Caco-2 (cell line): Measurements from ENCODE around the gene HTR6. TPM values are rescaled to one million over a fixed set of nuclear protein-coding genes. Genes with fewer than 3 reads are reported as not detected.

Experiments
- BruUV-seq: library from RNA; stranded (reverse); fragments of 400-500 nt; replicated peaks from 2 replicates; lab custom pipeline; 2021; lab: Mats Ljungman, UMichigan
- CTCF ChIA-PET: fragments of 300-600 bp; sonication (Branson Sonifier 250); formaldehyde crosslinking; loops from one replicate; lab custom pipeline; 2022; ENCODE audit warnings: antibody characterized with exemption; lab: Charles Lee
- POLR2A ChIA-PET: fragments of 300-600 bp; sonication (Branson Sonifier 250); formaldehyde crosslinking; loops from one replicate; lab custom pipeline; 2022; ENCODE audit warnings: antibody characterized with exemption; lab: Charles Lee
- DNase-seq, 2 experiments: peaks; one replicate each; pipeline versions ENCODE4 v3.0.0 to v3.0.0-alpha.2; 2020 to 2022
- H3K27me3 ChIP-seq: replicated peaks from 2 replicates; pipeline ENCODE4 v1.6.0; 2011; ENCODE audit warnings: low read length; ENCODE audit not compliant: control insufficient read depth, insufficient read depth
- H3K36me3 ChIP-seq: 2 replicates; pipeline ENCODE4 v1.5.1; 2011; ENCODE audit warnings: low read length; ENCODE audit not compliant: control insufficient read depth, insufficient read depth
- H3K4me1 ChIP-seq: fragments of 250-450 bp; sonication (Bioruptor Pico); 2 replicates; pipeline ENCODE4 v1.5.1; 2020; ENCODE audit warnings: mild to moderate bottlenecking
- H3K4me3 ChIP-seq: 2 replicates; pipeline ENCODE4 v1.5.1; 2011; ENCODE audit warnings: low read depth, mild to moderate bottlenecking, control low read depth, low read length
- H3K9me3 ChIP-seq: fragments of 250-450 bp; sonication (Bioruptor Pico); 2 replicates; pipeline ENCODE4 v1.5.1; 2020; ENCODE audit warnings: mild to moderate bottlenecking, moderate library complexity
- H3K27ac Mint-ChIP-seq: one replicate; pipeline ENCODE4 v1.8.0; 2022; ENCODE audit warnings: mixed read lengths; ENCODE audit not compliant: unreplicated experiment
- H3K27me3 Mint-ChIP-seq: one replicate; pipeline ENCODE4 v1.8.0; 2022; ENCODE audit warnings: mixed read lengths; ENCODE audit not compliant: insufficient read depth, unreplicated experiment
- H3K36me3 Mint-ChIP-seq: one replicate; pipeline ENCODE4 v1.8.0; 2022; ENCODE audit warnings: mild to moderate bottlenecking, mixed read lengths; ENCODE audit not compliant: insufficient read depth, unreplicated experiment
- H3K4me1 Mint-ChIP-seq: one replicate; pipeline ENCODE4 v1.8.0; 2022; ENCODE audit warnings: low read depth, mixed read lengths; ENCODE audit not compliant: unreplicated experiment
- H3K4me3 Mint-ChIP-seq: one replicate; pipeline ENCODE4 v1.8.0; 2022; ENCODE audit warnings: mild to moderate bottlenecking, moderate library complexity, mixed read lengths; ENCODE audit not compliant: unreplicated experiment
- H3K9me3 Mint-ChIP-seq: one replicate; pipeline ENCODE4 v1.8.0; 2022; ENCODE audit warnings: mixed read lengths; ENCODE audit not compliant: unreplicated experiment
- CTCF ChIP-seq, 2 experiments: fragments of 200-600 bp in 1 of 2; IDR thresholded peaks; 1 replicate in 1 of 2; 2 replicates in 1 of 2; pipeline versions ENCODE4 v1.5.1 to v1.8.0; 2011 to 2022; ENCODE audit warnings: antibody characterized with exemption in 1 of 2, control low read depth in 1 of 2, inconsistent platforms in 1 of 2, low read depth in 1 of 2, low read length in 1 of 2, mild to moderate bottlenecking in 1 of 2, moderate library complexity in 1 of 2; ENCODE audit not compliant: insufficient read depth in 1 of 2, severe bottlenecking in 1 of 2, unreplicated experiment in 1 of 2
- intact Hi-C: fragments of 100-400 bp; cut with micrococcal nuclease; formaldehyde crosslinking; loops from one replicate; pipeline ENCODE4 v1.10.0; 2022; ENCODE audit not compliant: unreplicated experiment
- total RNA-seq: library from RNA; stranded (reverse); gene quantifications from 2 replicates; pipeline ENCODE4 v1.2.3, GENCODE V29; 2022

Gene HTR6
- total RNA-seq, 1 experiment from 2014 or later, result not detected

- POLR2A ChIA-PET, result no interaction called here
- H3K36me3 ChIP-seq, result no peaks in the 10 kb centered on the region
- Mint-ChIP-seq H3K27ac (no peak overlapping the region), H3K4me1 (no peaks in the 10 kb centered on the region), H3K4me3 (no peak overlapping the region), H3K27me3 (no peaks in the 10 kb centered on the region), H3K36me3 (peaks cover 6% of the 10 kb centered on the region), H3K9me3 (no peaks in the 10 kb centered on the region)
- H3K9me3 ChIP-seq, result no peaks in the 10 kb centered on the region
- peaks cover under 1% of the 10 kb centered on the region; the same call in 1 of the 2 replicates for H3K4me1 ChIP-seq
- CTCF ChIA-PET, result interaction anchor here (1.4 kb wide), 1 partner anchor 16 kb away, joined by 4 read pairs; no protein-coding TSS in a partner anchor
- no peaks in the 10 kb centered on the region for H3K27me3 ChIP-seq
- no peak for DNase-seq
- no TSS peak for BruUV-seq
- no peak for TF ChIP-seq CTCF (IDR thresholded peaks at IDR 0.05; ENCODE audit: insufficient read depth in 1 of 2, low read depth in 1 of 2, low read length in 1 of 2, severe bottlenecking in 1 of 2, unreplicated experiment in 1 of 2)
- peak overlapping the region; percentile 77 for H3K4me3 ChIP-seq
- intact Hi-C loops, result no loop called here
These were observed 19.0 kb upstream of the HTR6 start for GRCh38 chr1:19645411-19646251.

- intact Hi-C loops, result no loop called here
- CTCF ChIA-PET, result interaction anchor here (1.2 to 1.4 kb wide), 2 partner anchors 13 to 15 kb away, joined by 3 to 4 read pairs; no protein-coding TSS in a partner anchor
These were observed 18.0 kb upstream of the HTR6 start for GRCh38 chr1:19646377-19647319.

More at GRCh38 chr1:19646377-19647319, 18.0 kb upstream of the HTR6 start:
- H3K4me1 Mint-ChIP-seq, result no peaks in the 10 kb centered on the region
- TF ChIP-seq CTCF (IDR thresholded peaks at IDR 0.05; ENCODE audit: insufficient read depth in 1 of 2, low read depth in 1 of 2, low read length in 1 of 2, severe bottlenecking in 1 of 2, unreplicated experiment in 1 of 2), result no peak
- H3K9me3 Mint-ChIP-seq, result no peaks in the 10 kb centered on the region
- H3K27me3 Mint-ChIP-seq, result no peaks in the 10 kb centered on the region
- H3K27me3 ChIP-seq, result no peaks in the 10 kb centered on the region
- no peaks in the 10 kb centered on the region for H3K9me3 ChIP-seq
- no peaks in the 10 kb centered on the region for H3K4me1 ChIP-seq
- no peak overlapping the region for H3K4me3 Mint-ChIP-seq
- no peak for DNase-seq
- POLR2A ChIA-PET, result interaction anchor here (0.5 kb wide), 1 partner anchor 161 kb away, joined by 4 read pairs; the partner anchor contains the start of gene CAPZB
- H3K36me3 ChIP-seq, result no peaks in the 10 kb centered on the region
- no peak overlapping the region for H3K27ac Mint-ChIP-seq
- H3K4me3 ChIP-seq, result no peak overlapping the region
- no TSS peak for BruUV-seq
- peaks cover 6% of the 10 kb centered on the region for H3K36me3 Mint-ChIP-seq
